BE2C (cell line): ENCODE results near the gene BCL2L13.
A peak's percentile ranks its signal among the peaks of the same experiment; 100 is the strongest.

ENCODE experiments used
- DNase-seq: peaks from one replicate; pipeline ENCODE4 v3.0.0-alpha.2; 2020
- H3K27me3 ChIP-seq: fragments of 250-450 bp; sonication (Bioruptor Pico); 2 replicates; pipeline ENCODE4 v1.5.1; 2020; ENCODE audit warnings: mild to moderate bottlenecking
- H3K36me3 ChIP-seq: fragments of 250-450 bp; sonication (Bioruptor Pico); 2 replicates; pipeline ENCODE4 v1.5.1; 2020; ENCODE audit warnings: mild to moderate bottlenecking
- H3K4me1 ChIP-seq: fragments of 250-450 bp; sonication (Bioruptor Pico); 2 replicates; pipeline ENCODE4 v1.5.1; 2020
- H3K4me3 ChIP-seq: 2 replicates; pipeline ENCODE4 v1.5.1; 2011; ENCODE audit warnings: low read depth, low read length
- H3K9me3 ChIP-seq: fragments of 250-450 bp; sonication (Bioruptor Pico); 2 replicates; pipeline ENCODE4 v1.5.1; 2020
- CTCF ChIP-seq: IDR thresholded peaks from 2 replicates; pipeline ENCODE4 v1.5.1; 2012; ENCODE audit warnings: mild to moderate bottlenecking, low read depth, low read length

BCL2L13 gene

GRCh38 chr22:17741866-17742526, 103.4 kb downstream of the BCL2L13 start:
- H3K9me3 ChIP-seq: no peaks in the 10 kb centered on the region
- TF ChIP-seq CTCF: no peak
- no peaks in the 10 kb centered on the region for H3K4me1 ChIP-seq
- H3K27me3 ChIP-seq: no peaks in the 10 kb centered on the region
- H3K36me3 ChIP-seq: no peaks in the 10 kb centered on the region; the same call in none of the 2 replicates
- no peak for DNase-seq
- no peak overlapping the region for H3K4me3 ChIP-seq

- Histone ChIP-seq H3K27me3 (no peaks in the 10 kb centered on the region), H3K9me3 (no peaks in the 10 kb centered on the region), H3K36me3 (no peaks in the 10 kb centered on the region; the same call in 1 of the 2 replicates), H3K4me1 (no peaks in the 10 kb centered on the region), H3K4me3 (no peak overlapping the region)
- TF ChIP-seq CTCF: peak; percentile 86
- peak; percentile 81 for DNase-seq
Measured at GRCh38 chr22:17742527-17742902, 104.0 kb downstream of the BCL2L13 start.

- no peak for DNase-seq
- TF ChIP-seq CTCF: no peak
- H3K9me3 ChIP-seq: no peaks in the 10 kb centered on the region
- no peaks in the 10 kb centered on the region; the same call in 1 of the 2 replicates for H3K36me3 ChIP-seq
- no peaks in the 10 kb centered on the region for H3K27me3 ChIP-seq
- H3K4me3 ChIP-seq: no peak overlapping the region
- H3K4me1 ChIP-seq: no peaks in the 10 kb centered on the region
Measured at GRCh38 chr22:17743661-17744411, 105.3 kb downstream of the BCL2L13 start.

- H3K4me3 ChIP-seq: no peak overlapping the region
- DNase-seq: no peak
Measured at GRCh38 chr22:17744430-17744829, 105.9 kb downstream of the BCL2L13 start.

GRCh38 chr22:17746916-17747315, 108.4 kb downstream of the BCL2L13 start:
- H3K27me3 ChIP-seq: no peaks in the 10 kb centered on the region
- no peak for DNase-seq
- H3K4me3 ChIP-seq: no peak overlapping the region
- H3K4me1 ChIP-seq: no peaks in the 10 kb centered on the region
- no peaks in the 10 kb centered on the region for H3K9me3 ChIP-seq
- TF ChIP-seq CTCF: no peak
- no peaks in the 10 kb centered on the region for H3K36me3 ChIP-seq

More at GRCh38 chr22:17744430-17744829, 105.9 kb downstream of the BCL2L13 start:
- no peaks in the 10 kb centered on the region for H3K36me3 ChIP-seq
- no peaks in the 10 kb centered on the region for H3K4me1 ChIP-seq
- no peaks in the 10 kb centered on the region for H3K27me3 ChIP-seq
- H3K9me3 ChIP-seq: no peaks in the 10 kb centered on the region
- TF ChIP-seq CTCF: no peak
